NK-92 (cell line): ENCODE data around the gene TRIM65.
"Not testable (repeated sequence)": the region's sequence is repeated elsewhere in the genome, so short reads cannot be mapped to it uniquely, and the experiment has no call there.

Experiments used
- DNase-seq: peaks from one replicate; lab custom pipeline; 2025; ENCODE audit not compliant: unreplicated experiment; lab: John Stamatoyannopoulos, UW

The TRIM65 gene

GRCh38 chr17:75897160-75898019 is 639 bp upstream of the TRIM65 start:
- DNase-seq = no peak

GRCh38 chr17:75895370-75896155 is 1.2 kb downstream of the TRIM65 start:
- DNase-seq = no peak

GRCh38 chr17:75894049-75894733 is 2.6 kb downstream of the TRIM65 start:
- no peak for DNase-seq

- no peak for DNase-seq
Measured at GRCh38 chr17:75893305-75894048, 3.3 kb downstream of the TRIM65 start.

- no peak for DNase-seq
Measured at GRCh38 chr17:75892556-75893224, 4.1 kb downstream of the TRIM65 start.

GRCh38 chr17:75891605-75892555 is 4.9 kb downstream of the TRIM65 start:
- no peak for DNase-seq

- DNase-seq = no peak
Measured at GRCh38 chr17:75891022-75891604, 5.6 kb downstream of the TRIM65 start.

GRCh38 chr17:75889454-75889853 is 7.3 kb downstream of the TRIM65 start:
- DNase-seq = no peak

GRCh38 chr17:75888484-75888883 is 8.3 kb downstream of the TRIM65 start:
- DNase-seq = no peak

GRCh38 chr17:75885860-75886259 is 10.9 kb downstream of the TRIM65 start:
- not testable (repeated sequence) for DNase-seq

GRCh38 chr17:75885431-75885830 is 11.3 kb downstream of the TRIM65 start:
- DNase-seq = no peak

- no peak for DNase-seq
Measured at GRCh38 chr17:75881678-75882454, 14.9 kb downstream of the TRIM65 start.

- DNase-seq = no peak
Measured at GRCh38 chr17:75880266-75880665, 16.5 kb downstream of the TRIM65 start.

- DNase-seq = no peak
Measured at GRCh38 chr17:75878174-75878998, 18.4 kb downstream of the TRIM65 start, which contains the start of gene TRIM47. Gene TRIM47, minus strand, starts transcription at chr17:75878581. Its CDS starts 33 bp downstream, at chr17:75878548.

- no peak for DNase-seq
Measured at GRCh38 chr17:75877752-75878173, 19.0 kb downstream of the TRIM65 start.

- no peak for DNase-seq
Measured at GRCh38 chr17:75876938-75877751, 19.6 kb downstream of the TRIM65 start.
